NCI-H82 treated with DMSO at 0.1 percent for 48 hours (cell line): ENCODE data around the gene RAD54L2.
"Not testable (repeated sequence)": the region's sequence is repeated elsewhere in the genome, so short reads cannot be mapped to it uniquely, and the experiment has no call there.

ENCODE experiments used
- DNase-seq: peaks from one replicate; lab custom pipeline; 2025; ENCODE audit not compliant: unreplicated experiment; lab: John Stamatoyannopoulos, UW

RAD54L2 gene

GRCh38 chr3:51538115-51538458 is 432 bp upstream of the RAD54L2 start:
- no peak for DNase-seq

GRCh38 chr3:51539291-51539941 is 897 bp downstream of the RAD54L2 start:
- DNase-seq: no peak

GRCh38 chr3:51542596-51542995 is 4.1 kb downstream of the RAD54L2 start:
- DNase-seq: not testable (repeated sequence)

- no peak for DNase-seq
These were observed 5.7 kb downstream of the RAD54L2 start for GRCh38 chr3:51544011-51544775.

GRCh38 chr3:51547274-51547673 is 8.8 kb downstream of the RAD54L2 start:
- no peak for DNase-seq

- no peak for DNase-seq
These were observed 10.8 kb downstream of the RAD54L2 start for GRCh38 chr3:51549311-51549710.

- DNase-seq: no peak
These were observed 11.7 kb downstream of the RAD54L2 start for GRCh38 chr3:51550080-51550819.

- DNase-seq: no peak
These were observed 19.5 kb downstream of the RAD54L2 start for GRCh38 chr3:51557993-51558392.

GRCh38 chr3:51559411-51559888 is 20.9 kb downstream of the RAD54L2 start:
- no peak for DNase-seq

- DNase-seq: no peak
These were observed 21.4 kb downstream of the RAD54L2 start for GRCh38 chr3:51559961-51560360.

- DNase-seq: not testable (repeated sequence)
These were observed 23.9 kb downstream of the RAD54L2 start for GRCh38 chr3:51562403-51562802.

- no peak for DNase-seq
These were observed 29.5 kb downstream of the RAD54L2 start for GRCh38 chr3:51568036-51568435.

- DNase-seq: no peak
These were observed 30.5 kb downstream of the RAD54L2 start for GRCh38 chr3:51568996-51569395.

- no peak for DNase-seq
These were observed 39.7 kb downstream of the RAD54L2 start for GRCh38 chr3:51578238-51578637.

- no peak for DNase-seq
These were observed 41.9 kb downstream of the RAD54L2 start for GRCh38 chr3:51580418-51580817.

GRCh38 chr3:51581524-51581923 is 43.0 kb downstream of the RAD54L2 start:
- DNase-seq: peak; percentile 72

GRCh38 chr3:51585197-51585596 is 46.7 kb downstream of the RAD54L2 start:
- DNase-seq: no peak

GRCh38 chr3:51585871-51586270 is 47.4 kb downstream of the RAD54L2 start:
- no peak for DNase-seq
